Muscle layer of colon (tissue), 2 donors: Measurements from ENCODE around the gene CENPT.
"Not testable (repeated sequence)": the region's sequence is repeated elsewhere in the genome, so short reads cannot be mapped to it uniquely, and the experiment has no call there.

Experiments
- H3K27ac ChIP-seq: one replicate; pipeline ENCODE4 v1.7.0; 2013; ENCODE audit warnings: low read depth, mild to moderate bottlenecking, low read length, moderate library complexity
- H3K27me3 ChIP-seq, 2 donors: one replicate each; pipeline ENCODE4 v1.7.0; 2013; ENCODE audit warnings: low read length in 2 of 2, mild to moderate bottlenecking in 2 of 2; ENCODE audit not compliant: insufficient read depth in 2 of 2, control insufficient read depth in 1 of 2
- H3K36me3 ChIP-seq: one replicate; pipeline ENCODE4 v1.7.0; 2013; ENCODE audit warnings: mild to moderate bottlenecking, low read length; ENCODE audit not compliant: insufficient read depth
- H3K4me1 ChIP-seq: one replicate; pipeline ENCODE4 v1.7.0; 2013; ENCODE audit warnings: mild to moderate bottlenecking, low read length; ENCODE audit not compliant: insufficient read depth
- H3K4me3 ChIP-seq, 2 donors: one replicate each; pipeline ENCODE4 v1.7.0; 2013; ENCODE audit warnings: low read length in 2 of 2, low read depth in 1 of 2, mild to moderate bottlenecking in 1 of 2, moderate library complexity in 1 of 2
- H3K9ac ChIP-seq: one replicate; pipeline ENCODE4 v1.7.0; 2013; ENCODE audit warnings: low read length
- H3K9me3 ChIP-seq: one replicate; pipeline ENCODE4 v1.7.0; 2013; ENCODE audit warnings: mild to moderate bottlenecking, low read length
- donor health status: abdominal sarcoma.
- donor health status: Adenocarcinoma of cecum.

The CENPT gene

DNA sequence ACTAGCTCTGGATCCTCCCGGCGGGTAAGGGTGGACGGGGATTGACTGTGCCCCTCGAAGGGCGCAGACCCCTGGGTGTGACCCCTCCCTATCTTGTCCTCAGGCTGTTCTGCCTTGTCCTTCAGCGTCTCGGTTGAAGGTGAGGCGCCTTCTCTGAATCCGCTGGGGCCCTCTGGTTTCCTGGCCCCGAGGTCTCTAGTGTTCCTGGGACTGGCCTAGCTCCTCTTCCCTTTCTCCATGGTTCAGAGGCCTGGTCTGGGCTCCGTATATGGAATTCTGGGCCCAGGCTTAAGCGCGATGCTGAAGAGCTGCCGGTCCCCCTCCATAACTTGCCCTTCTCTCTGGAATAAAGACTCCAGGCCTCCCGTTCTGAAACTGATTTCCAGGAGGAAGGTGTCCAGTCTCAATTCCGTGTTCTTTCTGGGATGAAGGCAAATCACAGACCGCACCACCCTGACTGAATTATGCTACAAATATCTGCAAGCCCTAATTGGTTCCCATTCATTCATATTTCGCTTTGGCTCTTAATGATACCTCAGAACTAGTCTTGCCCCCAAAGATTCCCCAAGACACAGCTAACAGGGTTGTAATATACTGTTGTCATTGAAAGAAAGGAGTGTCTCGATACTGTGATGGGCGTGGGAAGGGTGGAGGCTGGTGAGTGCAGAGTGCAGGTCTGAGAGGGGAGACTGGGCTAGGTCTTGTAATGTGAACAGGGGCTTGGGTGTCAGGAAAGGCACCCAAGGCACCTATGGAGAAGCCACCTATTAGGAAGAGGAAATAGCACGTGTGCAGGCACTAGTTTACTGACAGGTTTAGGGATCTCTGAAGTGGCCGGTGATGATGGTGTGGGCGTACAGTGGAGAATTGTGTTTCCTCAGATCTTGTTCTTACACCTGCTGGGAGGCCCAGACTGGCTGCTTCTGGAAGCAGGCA is 26.2 kb upstream of the CENPT start:
- H3K27me3 ChIP-seq, result no peaks in the 10 kb centered on the region
- H3K9ac ChIP-seq, result peak overlapping the region; percentile 78
- H3K4me1 ChIP-seq, result peaks cover 28% of the 10 kb centered on the region
- H3K4me3 ChIP-seq, result peak overlapping the region; percentile 81 to 88
- peak overlapping the region; percentile 84 for H3K27ac ChIP-seq
- H3K9me3 ChIP-seq, result no peaks in the 10 kb centered on the region
- peaks cover 40% of the 10 kb centered on the region for H3K36me3 ChIP-seq

DNA sequence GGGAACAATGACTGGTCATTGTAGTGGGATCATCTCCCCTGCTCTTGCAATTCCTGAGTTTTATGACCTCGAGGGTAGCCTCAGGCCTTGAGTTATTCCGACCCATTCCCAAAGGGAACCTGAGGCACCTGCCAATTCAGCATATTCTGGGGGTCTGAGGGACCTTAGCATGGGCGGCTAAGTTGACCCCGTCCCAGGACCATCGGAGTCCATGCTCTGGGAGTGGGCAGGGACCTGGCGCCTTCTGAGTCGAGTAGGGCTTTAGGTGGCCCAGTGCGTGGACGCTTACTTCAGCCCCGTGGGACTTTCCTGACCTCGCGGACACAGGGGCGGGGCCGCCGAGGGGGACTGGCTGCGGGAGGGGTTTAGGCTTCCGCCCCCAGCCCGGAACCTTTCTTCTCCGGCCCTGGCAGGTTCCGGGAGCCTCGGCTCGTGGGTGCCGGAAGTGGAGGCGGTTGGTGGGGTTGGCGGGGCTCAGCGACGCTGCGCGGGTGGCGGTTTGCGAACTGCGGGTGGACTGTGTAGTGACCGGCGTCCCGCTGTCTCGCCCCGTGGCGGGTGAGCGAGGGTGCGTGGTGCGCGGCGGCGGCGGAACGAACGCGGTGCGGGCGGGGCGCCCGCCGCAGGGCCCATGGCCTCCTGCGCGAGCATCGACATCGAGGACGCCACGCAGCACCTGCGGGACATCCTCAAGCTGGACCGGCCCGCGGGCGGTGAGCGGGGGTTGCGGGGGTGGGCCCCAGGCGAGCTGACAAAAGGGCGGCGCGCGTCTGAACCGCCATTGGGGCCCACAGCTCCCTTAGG is 25.3 kb upstream of the CENPT start, which contains the start of gene EDC4:
Gene EDC4, plus strand, starts transcription at position 422 of the 804 bp plus-strand sequence. Its CDS starts 210 bp downstream, at position 632.
- peak within 1 kb of the TSS; percentile 81 to 88 for H3K4me3 ChIP-seq
- H3K27ac ChIP-seq, result peak within 1 kb of the TSS; percentile 84
- no peaks in the 10 kb centered on the region for H3K27me3 ChIP-seq
- peaks cover 38% of the 10 kb centered on the region for H3K36me3 ChIP-seq
- peak within 1 kb of the TSS; percentile 78 for H3K9ac ChIP-seq
- no peaks in the 10 kb centered on the region for H3K9me3 ChIP-seq
- peaks cover 28% of the 10 kb centered on the region for H3K4me1 ChIP-seq

DNA sequence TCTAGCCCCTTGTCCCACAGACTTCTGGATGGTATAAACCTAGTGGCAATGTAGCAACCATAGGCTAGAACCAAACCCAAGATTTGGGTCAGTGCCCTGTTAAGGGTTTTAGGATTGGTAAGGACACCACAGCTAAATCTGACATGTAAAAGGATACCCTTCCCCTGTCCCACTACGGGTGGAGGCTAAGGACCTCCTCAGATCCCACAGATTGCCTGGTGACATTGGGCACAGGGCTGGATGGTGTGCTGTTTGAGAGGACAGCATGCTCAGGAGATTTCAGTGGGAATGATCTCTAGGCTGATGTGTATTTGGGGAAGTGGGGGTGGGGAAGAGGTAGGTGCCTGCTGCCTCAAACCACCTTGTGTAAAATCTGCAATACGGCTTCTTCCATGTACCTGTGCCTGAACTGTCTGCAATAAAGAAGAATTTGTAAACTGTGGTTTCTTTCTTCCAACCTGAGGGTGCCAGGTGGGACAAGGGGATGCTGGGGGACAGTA is 24.7 kb upstream of the CENPT start:
- no peaks in the 10 kb centered on the region for H3K27me3 ChIP-seq
- H3K9ac ChIP-seq, result peak overlapping the region; percentile 78
- H3K4me1 ChIP-seq, result peaks cover 28% of the 10 kb centered on the region
- peaks cover 37% of the 10 kb centered on the region for H3K36me3 ChIP-seq
- peak overlapping the region; percentile 84 for H3K27ac ChIP-seq
- H3K9me3 ChIP-seq, result no peaks in the 10 kb centered on the region
- peak overlapping the region in 1 of 2 donors; percentile 81 for H3K4me3 ChIP-seq

DNA sequence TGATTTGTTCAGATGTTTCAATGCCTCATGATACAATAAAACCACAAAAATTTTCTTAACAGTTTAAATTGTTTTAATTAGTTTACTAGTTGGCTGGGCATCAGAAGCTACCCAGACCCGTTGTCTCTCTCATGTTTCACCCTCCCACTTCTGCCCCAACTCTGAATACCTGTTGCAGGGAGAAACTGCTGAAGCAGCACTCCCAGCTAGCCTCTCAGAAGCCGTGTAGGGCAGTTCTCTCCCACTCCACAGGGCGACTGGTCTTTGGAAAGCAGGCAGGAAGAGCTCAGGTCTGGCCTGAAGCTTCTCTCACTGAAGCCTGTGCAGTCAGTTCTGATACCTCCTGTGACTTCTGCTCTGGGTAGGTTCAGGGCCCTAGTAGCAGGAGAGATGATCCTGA is 23.8 kb upstream of the CENPT start:
- peaks cover 28% of the 10 kb centered on the region for H3K4me1 ChIP-seq
- no peak overlapping the region for H3K4me3 ChIP-seq
- H3K9ac ChIP-seq, result no peak overlapping the region
- H3K36me3 ChIP-seq, result peaks cover 34% of the 10 kb centered on the region
- H3K27me3 ChIP-seq, result no peaks in the 10 kb centered on the region
- H3K27ac ChIP-seq, result no peak overlapping the region
- H3K9me3 ChIP-seq, result no peaks in the 10 kb centered on the region

DNA sequence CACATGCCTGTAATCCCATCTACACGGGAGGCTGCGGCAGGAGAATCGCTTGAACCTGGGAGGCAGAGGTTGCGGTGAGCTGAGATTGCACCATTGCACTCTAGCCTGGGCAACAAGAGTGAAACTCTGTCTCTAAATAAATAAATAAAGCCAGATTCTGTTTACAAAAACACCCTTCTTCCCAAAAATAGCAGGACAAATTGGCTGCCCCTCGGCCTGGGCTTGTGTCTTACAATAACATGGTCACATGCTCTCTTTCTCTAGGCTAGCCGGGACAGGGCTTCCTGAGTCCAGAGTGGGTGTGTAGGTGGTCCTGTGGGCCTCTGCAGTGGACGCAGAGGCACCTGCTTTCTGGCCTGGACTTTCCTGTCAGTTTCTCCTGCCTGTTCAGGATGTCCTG is 22.2 kb upstream of the CENPT start:
- Histone ChIP-seq H3K4me3 (no peak overlapping the region), H3K27me3 (no peaks in the 10 kb centered on the region), H3K36me3 (peaks cover 44% of the 10 kb centered on the region), H3K9me3 (no peaks in the 10 kb centered on the region), H3K4me1 (peaks cover 16% of the 10 kb centered on the region), H3K27ac (no peak overlapping the region), H3K9ac (no peak overlapping the region)

DNA sequence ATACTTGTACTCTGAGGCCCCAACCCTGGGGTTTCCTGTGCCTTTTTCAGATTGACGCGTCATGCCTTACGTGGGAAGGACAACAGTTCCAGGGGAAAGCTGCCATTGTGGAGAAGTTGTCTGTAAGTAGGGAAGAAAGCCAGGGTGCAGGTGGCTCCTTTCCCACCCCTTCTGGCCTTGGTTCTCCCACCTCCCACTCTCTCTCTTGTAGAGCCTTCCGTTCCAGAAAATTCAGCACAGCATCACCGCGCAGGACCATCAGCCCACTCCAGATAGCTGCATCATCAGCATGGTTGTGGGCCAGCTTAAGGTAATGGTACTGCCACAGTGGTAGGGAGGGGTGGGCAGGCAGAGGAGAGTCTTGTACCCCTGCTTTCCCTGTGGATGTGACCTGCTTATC is 20.8 kb upstream of the CENPT start:
- Histone ChIP-seq H3K27ac (no peak overlapping the region), H3K9me3 (no peaks in the 10 kb centered on the region), H3K4me1 (peaks cover 11% of the 10 kb centered on the region), H3K9ac (no peak overlapping the region), H3K4me3 (no peak overlapping the region), H3K27me3 (no peaks in the 10 kb centered on the region), H3K36me3 (peaks cover 44% of the 10 kb centered on the region)

DNA sequence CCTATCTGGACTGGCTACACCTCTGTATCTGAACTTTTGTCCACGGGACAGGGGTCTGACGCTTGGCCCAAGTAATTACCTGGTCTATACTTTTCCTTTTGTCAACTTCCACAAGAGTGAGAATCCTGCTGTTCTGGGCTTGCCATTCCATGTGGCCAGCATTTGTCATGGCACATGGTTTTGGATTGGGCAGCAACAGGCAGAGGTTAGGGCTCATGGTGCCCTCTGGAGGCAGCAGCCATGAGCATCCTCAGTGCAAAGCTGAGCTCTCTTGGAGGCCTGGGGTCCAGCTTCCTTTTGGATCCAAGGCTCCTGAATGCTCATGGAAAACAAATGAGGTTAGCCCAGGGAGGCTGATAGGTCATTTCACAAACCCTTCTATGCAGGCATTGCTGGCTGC is 17.8 kb upstream of the CENPT start:
- Histone ChIP-seq H3K36me3 (peaks cover 47% of the 10 kb centered on the region), H3K9me3 (no peaks in the 10 kb centered on the region), H3K27me3 (no peaks in the 10 kb centered on the region), H3K4me3 (no peak overlapping the region), H3K27ac (no peak overlapping the region), H3K4me1 (peaks cover 25% of the 10 kb centered on the region), H3K9ac (no peak overlapping the region)

DNA sequence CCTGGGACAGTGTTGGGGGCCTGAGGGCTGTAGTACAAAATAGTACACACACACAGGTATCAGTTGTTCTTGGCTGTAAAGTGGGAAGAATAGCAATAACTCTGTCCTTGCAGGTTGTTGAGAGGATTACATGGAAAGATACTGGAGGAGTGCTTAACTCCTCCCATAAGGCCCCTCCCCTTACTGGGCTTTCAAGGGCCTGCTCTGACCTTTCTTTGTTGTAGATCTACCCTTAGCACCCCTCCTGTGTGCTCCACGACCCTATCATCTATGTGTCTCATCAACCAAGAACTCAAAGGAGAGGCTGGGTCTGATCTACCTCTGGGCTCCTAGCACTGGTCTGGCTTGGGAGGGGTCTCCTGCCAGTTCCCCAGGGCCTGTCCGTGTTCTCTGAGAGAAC is 17.1 kb upstream of the CENPT start:
- Histone ChIP-seq H3K4me1 (peaks cover 25% of the 10 kb centered on the region), H3K4me3 (no peak overlapping the region), H3K27ac (no peak overlapping the region), H3K9me3 (no peaks in the 10 kb centered on the region), H3K27me3 (no peaks in the 10 kb centered on the region), H3K36me3 (peaks cover 42% of the 10 kb centered on the region), H3K9ac (no peak overlapping the region)

DNA sequence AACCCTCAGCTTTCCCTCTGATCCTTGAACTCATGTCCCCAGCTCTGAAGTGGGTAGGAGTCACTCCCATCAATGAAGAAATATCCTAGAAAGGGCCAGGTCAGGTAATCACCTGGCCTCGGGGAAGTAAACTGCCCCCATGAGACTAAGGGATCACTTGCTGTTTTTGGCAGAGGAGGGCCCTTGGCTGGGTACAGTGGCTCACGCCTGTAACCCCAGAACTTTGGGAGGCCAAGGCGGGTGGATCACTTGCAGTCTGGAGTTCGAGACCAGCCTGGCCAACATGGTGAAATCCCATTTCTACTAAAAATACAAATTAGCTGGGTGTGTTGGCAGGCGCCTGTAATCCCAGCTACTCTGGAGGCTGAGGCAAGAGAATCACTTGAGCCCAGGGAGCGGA is 16.6 kb upstream of the CENPT start:
- H3K4me3 ChIP-seq, H3K9me3 ChIP-seq, H3K9ac ChIP-seq, H3K27me3 ChIP-seq, H3K27ac ChIP-seq: not testable (repeated sequence)
- peaks cover 42% of the 10 kb centered on the region for H3K36me3 ChIP-seq
- H3K4me1 ChIP-seq, result peaks cover 25% of the 10 kb centered on the region

DNA sequence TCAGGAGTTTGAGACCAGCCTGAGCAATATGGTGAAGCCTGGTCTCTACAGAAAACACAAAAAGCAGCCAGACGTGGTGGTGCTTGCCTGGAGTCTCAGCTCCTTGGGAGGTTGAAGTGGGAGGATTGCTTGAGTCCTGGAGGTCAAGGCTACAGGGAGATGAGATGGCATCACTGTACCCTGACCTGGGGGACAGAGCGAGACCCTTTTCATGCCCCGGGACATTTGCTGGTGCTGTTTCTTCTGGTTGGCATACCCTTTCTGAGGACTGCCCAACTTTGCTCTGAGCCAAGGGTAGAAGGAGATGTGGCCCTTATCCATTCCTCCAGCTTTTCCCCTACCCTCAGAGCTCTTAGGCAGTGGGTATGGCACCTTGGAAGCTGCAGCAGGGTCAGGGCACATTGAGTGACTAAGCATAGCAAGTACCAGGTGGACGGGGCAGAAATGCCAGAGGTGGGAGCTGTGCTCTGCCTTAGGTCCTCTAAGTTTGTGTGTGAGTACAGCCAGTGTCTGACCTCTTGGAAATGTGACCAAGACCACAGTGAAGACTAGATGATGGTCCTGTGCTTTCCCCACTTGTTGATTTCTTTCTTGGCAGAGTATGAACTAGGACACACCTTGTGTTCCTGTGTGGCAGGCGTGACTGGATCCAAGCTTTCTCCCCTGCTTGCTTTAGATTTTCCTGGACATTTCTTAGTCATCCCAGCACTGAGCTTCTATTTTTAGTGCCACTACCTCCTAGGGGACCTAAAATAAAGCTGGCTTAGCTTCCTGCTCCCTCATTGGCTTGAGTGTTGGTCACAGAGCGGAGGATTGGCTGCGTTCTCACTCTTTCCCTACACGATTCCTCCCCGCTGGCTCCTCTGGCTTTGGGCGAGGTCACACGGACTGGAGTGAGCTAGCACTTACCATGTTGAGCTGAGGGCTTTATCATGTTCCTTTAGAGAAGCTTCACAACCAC is 15.4 kb upstream of the CENPT start:
- H3K27me3 ChIP-seq, result no peaks in the 10 kb centered on the region
- peaks cover 36% of the 10 kb centered on the region for H3K36me3 ChIP-seq
- no peak overlapping the region for H3K9ac ChIP-seq
- peaks cover 32% of the 10 kb centered on the region for H3K4me1 ChIP-seq
- no peaks in the 10 kb centered on the region for H3K9me3 ChIP-seq
- H3K4me3 ChIP-seq, result peak overlapping the region in 1 of 2 donors; percentile 13
- H3K27ac ChIP-seq, result no peak overlapping the region
